H1 (cell line): ENCODE results near the gene HIVEP3. TPM values are rescaled to one million over a fixed set of nuclear protein-coding genes. Genes with fewer than 3 reads are reported as not detected.

Experiments used
- CTCF ChIA-PET: fragments of 300-600 bp; sonication (Branson Sonifier 250); formaldehyde crosslinking; loops from one replicate; lab custom pipeline; 2021; ENCODE audit not compliant: partially characterized antibody; lab: Charles Lee
- POLR2A ChIA-PET: fragments of 300-600 bp; sonication (Branson Sonifier 250); formaldehyde crosslinking; loops from one replicate; lab custom pipeline; 2021; ENCODE audit warnings: inconsistent platforms; ENCODE audit not compliant: partially characterized antibody; lab: Charles Lee
- DNase-seq, 2 experiments: peaks; one replicate each; pipeline versions ENCODE4 v3.0.0 to v3.0.0-alpha.2; 2010 to 2022; ENCODE audit warnings: low spot score in 2 of 2, low read depth in 1 of 2, mixed read lengths in 1 of 2
- FAIRE-seq: peaks from 2 replicates; lab custom pipeline; 2011; peaks lifted over from hg19 to GRCh38; lab: Jason Lieb, UNC
- H2AFZ ChIP-seq: 2 replicates; pipeline ENCODE4 v1.8.1; 2012; ENCODE audit warnings: low read length, inconsistent platforms
- H2AK5ac ChIP-seq: 2 replicates; pipeline ENCODE4 v1.6.1; 2013; ENCODE audit warnings: low read depth, low read length
- H2BK120ac ChIP-seq: replicated peaks from 2 replicates; pipeline ENCODE3; 2013; ENCODE audit warnings: low read depth, low read length, inconsistent platforms
- H2BK12ac ChIP-seq: 2 replicates; pipeline ENCODE4 v1.6.1; 2013; ENCODE audit warnings: low read depth, low read length
- H2BK15ac ChIP-seq: 2 replicates; pipeline ENCODE4 v1.6.1; 2013; ENCODE audit warnings: low read length
- H2BK20ac ChIP-seq: 2 replicates; pipeline ENCODE4 v1.6.1; 2013; ENCODE audit warnings: low read length
- H2BK5ac ChIP-seq: 2 replicates; pipeline ENCODE4 v1.6.1; 2013; ENCODE audit warnings: low read depth, low read length
- H3K14ac ChIP-seq: 2 replicates; pipeline ENCODE4 v1.6.1; 2013; ENCODE audit warnings: inconsistent platforms; ENCODE audit not compliant: insufficient read length
- H3K18ac ChIP-seq: 2 replicates; pipeline ENCODE4 v1.6.1; 2013; ENCODE audit warnings: low read length; ENCODE audit errors: extremely low read depth
- H3K23ac ChIP-seq: 2 replicates; pipeline ENCODE4 v1.6.1; 2013; ENCODE audit warnings: inconsistent platforms; ENCODE audit not compliant: insufficient read length
- H3K23me2 ChIP-seq: 2 replicates; pipeline ENCODE4 v1.6.1; 2013; ENCODE audit warnings: low read depth, low read length
- H3K27ac ChIP-seq: 2 replicates; pipeline ENCODE4 v1.6.1; 2011; ENCODE audit warnings: low read depth, low read length, inconsistent platforms
- H3K27me3 ChIP-seq, 4 experiments: replicated peaks in 1 of 4; 1 replicate in 1 of 4; 2 replicates in 3 of 4; pipeline versions ENCODE4 v1.6.1 to v1.8.1; 2011 to 2013; ENCODE audit warnings: low read length in 3 of 4, mild to moderate bottlenecking in 3 of 4, inconsistent platforms in 2 of 4, mixed read lengths in 2 of 4, moderate library complexity in 1 of 4; ENCODE audit not compliant: control insufficient read depth in 3 of 4, insufficient read depth in 3 of 4; ENCODE audit errors: extremely low read depth in 1 of 4
- H3K36me3 ChIP-seq, 4 experiments: 2 replicates each; pipeline versions ENCODE4 v1.6.1 to v1.8.1; 2011 to 2013; ENCODE audit warnings: mild to moderate bottlenecking in 4 of 4, low read length in 3 of 4, moderate library complexity in 2 of 4, control low read depth in 1 of 4, inconsistent platforms in 1 of 4; ENCODE audit not compliant: insufficient read depth in 4 of 4, control insufficient read depth in 2 of 4
- H3K4ac ChIP-seq: replicated peaks from 2 replicates; pipeline ENCODE3; 2013; ENCODE audit warnings: low read length, low read depth, mixed read lengths, inconsistent platforms; ENCODE audit not compliant: insufficient read length
- H3K4me1 ChIP-seq, 4 experiments: replicated peaks in 1 of 4; 1 replicate in 1 of 4; 2 replicates in 3 of 4; pipeline versions ENCODE4 v1.6.1 to v1.8.1; 2011 to 2013; ENCODE audit warnings: low read length in 3 of 4, inconsistent platforms in 2 of 4, mixed read lengths in 1 of 4; ENCODE audit not compliant: insufficient read depth in 4 of 4, control insufficient read depth in 3 of 4
- H3K4me2 ChIP-seq, 2 experiments: 2 replicates each; pipeline versions ENCODE4 v1.6.1 to v1.8.1; 2011 to 2013; ENCODE audit warnings: low read depth in 2 of 2, low read length in 2 of 2, control low read depth in 1 of 2, inconsistent platforms in 1 of 2, mild to moderate bottlenecking in 1 of 2; ENCODE audit not compliant: insufficient read depth in 1 of 2
- H3K4me3 ChIP-seq, 4 experiments: fragments of 200-600, 300-600 bp in 1 of 4; sonication (generic), shearing (Covaris generic), sonication (Bioruptor Twin) in 1 of 4; 2 replicates each; pipeline versions ENCODE4 v1.5.1 to v1.8.1; 2011 to 2016; ENCODE audit warnings: low read length in 4 of 4, low read depth in 3 of 4, control low read depth in 2 of 4, inconsistent platforms in 2 of 4, mild to moderate bottlenecking in 2 of 4, mixed read lengths in 1 of 4, moderate library complexity in 1 of 4; ENCODE audit not compliant: insufficient read depth in 2 of 4; ENCODE audit errors: extremely low read depth in 1 of 4
- H3K56ac ChIP-seq: replicated peaks from 2 replicates; pipeline ENCODE3; 2013; ENCODE audit warnings: low read depth, mild to moderate bottlenecking, mixed read lengths, low read length, inconsistent platforms; ENCODE audit not compliant: insufficient read length
- H3K79me1 ChIP-seq: 2 replicates; pipeline ENCODE4 v1.6.1; 2013; ENCODE audit warnings: low read depth, low read length, control low read depth
- H3K79me2 ChIP-seq, 2 experiments: 2 replicates each; pipeline versions ENCODE4 v1.6.1 to v1.8.1; 2012 to 2013; ENCODE audit warnings: low read length in 2 of 2, mild to moderate bottlenecking in 2 of 2, inconsistent platforms in 1 of 2; ENCODE audit not compliant: insufficient read depth in 2 of 2, control insufficient read depth in 1 of 2
- H3K9ac ChIP-seq, 4 experiments: replicated peaks in 1 of 4; 1 replicate in 1 of 4; 2 replicates in 3 of 4; pipeline versions ENCODE4 v1.6.1 to v1.8.1; 2011 to 2013; ENCODE audit warnings: low read depth in 3 of 4, low read length in 3 of 4, control low read depth in 2 of 4, mild to moderate bottlenecking in 2 of 4, moderate library complexity in 2 of 4, inconsistent platforms in 1 of 4; ENCODE audit errors: extremely low read depth in 1 of 4
- H3K9me3 ChIP-seq, 2 experiments: 2 replicates each; pipeline versions ENCODE4 v1.6.1 to v1.8.1; 2012 to 2013; ENCODE audit warnings: mild to moderate bottlenecking in 2 of 2, moderate library complexity in 2 of 2, control low read depth in 1 of 2, inconsistent platforms in 1 of 2, low read depth in 1 of 2, low read length in 1 of 2, mixed read lengths in 1 of 2; ENCODE audit not compliant: insufficient read depth in 2 of 2
- H4K20me1 ChIP-seq, 2 experiments: replicated peaks in 1 of 2; 2 replicates each; pipeline versions ENCODE3 to v1.8.1; 2011 to 2013; ENCODE audit warnings: inconsistent platforms in 2 of 2, low read length in 2 of 2, mild to moderate bottlenecking in 1 of 2; ENCODE audit not compliant: insufficient read depth in 2 of 2, control insufficient read depth in 1 of 2
- H4K5ac ChIP-seq: 2 replicates; pipeline ENCODE4 v1.6.1; 2013; ENCODE audit warnings: low read length, low read depth, mixed read lengths, inconsistent platforms; ENCODE audit not compliant: insufficient read length
- H4K8ac ChIP-seq: 2 replicates; pipeline ENCODE4 v1.8.0; 2013; ENCODE audit warnings: mild to moderate bottlenecking, moderate library complexity, low read length, inconsistent platforms; ENCODE audit not compliant: insufficient read depth; ENCODE audit errors: extremely low read depth
- H4K91ac ChIP-seq: replicated peaks from 2 replicates; pipeline ENCODE3; 2013; ENCODE audit warnings: low read length, mixed read lengths, inconsistent platforms; ENCODE audit not compliant: insufficient read length
- ATF3 ChIP-seq: IDR thresholded peaks from 2 replicates; pipeline ENCODE4 v1.6.1; 2011; ENCODE audit warnings: low read depth, mild to moderate bottlenecking, low read length; ENCODE audit not compliant: insufficient read depth
- CEBPB ChIP-seq: IDR thresholded peaks from 2 replicates; pipeline ENCODE4 v1.6.1; 2012; ENCODE audit warnings: low read depth, low read length
- CHD1 ChIP-seq: IDR thresholded peaks from 2 replicates; pipeline ENCODE4 v1.6.1; 2012; ENCODE audit warnings: low read depth, low read length, improper control_type of control experiment
- KDM1A ChIP-seq: fragments of 200-600, 300-600 bp; sonication (generic); IDR thresholded peaks from 2 replicates; pipeline ENCODE4 v1.7.1; 2016; ENCODE audit warnings: mild to moderate bottlenecking, low read length, borderline replicate concordance
- MAX ChIP-seq: IDR thresholded peaks from 2 replicates; pipeline ENCODE4 v1.6.1; 2012; ENCODE audit warnings: inconsistent platforms
- RFX5 ChIP-seq: IDR thresholded peaks from 2 replicates; pipeline ENCODE4 v1.6.1; 2011; ENCODE audit warnings: low read depth, low read length, improper control_type of control experiment, borderline replicate concordance
- RXRA ChIP-seq: IDR thresholded peaks from 2 replicates; pipeline ENCODE4 v1.6.1; 2011; ENCODE audit warnings: low read depth, mild to moderate bottlenecking, low read length, moderate library complexity; ENCODE audit not compliant: insufficient read depth
- SAP30 ChIP-seq: fragments of 300-600 bp; sonication (generic); IDR thresholded peaks from 2 replicates; pipeline ENCODE4 v1.7.1; 2012; ENCODE audit warnings: low read length, moderate library complexity, mild to moderate bottlenecking, inconsistent platforms; ENCODE audit not compliant: insufficient read depth, insufficient replicate concordance
- SIX5 ChIP-seq: IDR thresholded peaks from 2 replicates; pipeline ENCODE4 v1.6.1; 2011; ENCODE audit warnings: mild to moderate bottlenecking, low read depth, low read length
- SP4 ChIP-seq: IDR thresholded peaks from 2 replicates; pipeline ENCODE4 v1.6.1; 2012; ENCODE audit warnings: low read length, inconsistent platforms
- TBP ChIP-seq: IDR thresholded peaks from 2 replicates; pipeline ENCODE4 v1.6.1; 2011; ENCODE audit warnings: low read depth, low read length, improper control_type of control experiment
- TCF12 ChIP-seq: IDR thresholded peaks from 2 replicates; pipeline ENCODE4 v1.6.1; 2011; ENCODE audit warnings: low read depth, mild to moderate bottlenecking, low read length
- WGBS, 2 experiments: shearing (Covaris generic) in 1 of 2; methylation state at CpG; one replicate each; pipeline versions ENCODE4 v1.1.6 to v1.1.7; 2013 to 2015; ENCODE audit warnings: low lambda C conversion rate in 2 of 2, mixed read lengths in 2 of 2, inconsistent platforms in 1 of 2, low coverage in 1 of 2, missing lambda C conversion rate in 1 of 2; ENCODE audit not compliant: insufficient replicate concordance in 2 of 2, insufficient coverage in 1 of 2, insufficient read length in 1 of 2; ENCODE audit errors: extremely low coverage in 1 of 2, missing lambda C conversion rate in 1 of 2; 5-methylcytosine and 5-hydroxymethylcytosine counted together
- polyA plus RNA-seq, 7 experiments: library from polyadenylated mRNA; depleted of rRNA in 3 of 7; stranded (reverse) in 5 of 7; unstranded in 2 of 7; fragments of >200 nt in 5 of 7; fragments of 200-250 nt in 2 of 7; gene quantifications; 1 replicate in 5 of 7; 2 replicates in 1 of 7; 4 replicates in 1 of 7; pipeline versions ENCODE4 v1.2.1 to v1.2.3, GENCODE V29; 2011 to 2013; ENCODE audit warnings: missing spikeins in 2 of 7, mixed read lengths in 2 of 7
- total RNA-seq: library from RNA; stranded (reverse); fragmentation: NEBNext Ultra II Directional; extraction: Animal tissue kit (Norgen Biotek cat#: 25700); gene quantifications from 2 replicates; pipeline ENCODE4 v1.2.1, GENCODE V29; 2021
- TF ChIP-seq, protein P1 (sequence below): IDR thresholded peaks from 2 replicates; pipeline ENCODE4 v1.6.1; 2011; ENCODE audit warnings: low read length, improper control_type of control experiment

Gene HIVEP3
- total and polyA plus RNA-seq, 2 of the 8 experiments (the other 6 are each of a cell fraction or from before 2014, with no cell fraction given) = 0.24 to 0.69 TPM

DNA sequence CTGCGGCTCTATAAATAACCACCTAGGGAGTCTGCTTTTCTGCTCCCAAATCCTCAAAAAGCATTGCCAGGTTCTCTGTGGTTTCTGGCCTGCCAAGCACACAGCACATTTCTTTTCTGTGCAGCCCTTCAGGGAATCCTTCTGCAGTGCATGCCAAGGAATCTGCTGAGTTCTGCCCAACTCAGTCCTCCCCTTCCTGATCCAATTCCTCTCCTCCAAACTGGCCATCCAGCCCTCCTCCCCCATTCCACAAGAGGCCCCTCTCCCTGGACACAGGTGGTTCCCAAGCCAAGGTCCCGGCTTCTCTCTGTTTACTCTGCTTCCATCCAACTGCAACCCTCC, 61.8 kb downstream of the HIVEP3 start:
- no peak overlapping the region for H3K4me3 ChIP-seq
- no peak overlapping the region for H2BK120ac ChIP-seq
- no peak for FAIRE-seq
- no peak overlapping the region for H2BK20ac ChIP-seq
- H2AFZ ChIP-seq = no peak overlapping the region
- no peak overlapping the region for H3K18ac ChIP-seq
- H2BK5ac ChIP-seq = no peak overlapping the region
- no peaks in the 10 kb centered on the region; a peak in 1 of 4 replicates for H3K79me2 ChIP-seq
- H3K9ac ChIP-seq = no peak overlapping the region
- H3K27me3 ChIP-seq = no peaks in the 10 kb centered on the region; a peak in 1 of 7 replicates
- no peak overlapping the region for H3K4ac ChIP-seq
- H3K4me1 ChIP-seq = peaks cover 3 to 4% (median 4%) of the 10 kb centered on the region in 4 experiments; a peak in 4 of 7 replicates
- H3K56ac ChIP-seq = no peak overlapping the region
- 42% methylated on average over 2 of the region's 2 CpGs; no CpG with 5 or more reads in 1 of the 2 experiments for WGBS, 2 experiments
- ChIA-PET POLR2A (no interaction called here), CTCF (interaction anchor here (1.1 to 1.2 kb wide), 2 partner anchors 27 to 45 kb away, joined by 3 read pairs; no protein-coding TSS in a partner anchor)
- no peaks in the 10 kb centered on the region for H3K9me3 ChIP-seq
- no peak overlapping the region for H3K4me2 ChIP-seq
- TF ChIP-seq RFX5 (no peak), KDM1A (no peak), SAP30 (no peak), TBP (no peak), TCF12 (no peak), CHD1 (no peak), RXRA (no peak), CEBPB (no peak), ATF3 (no peak), SIX5 (no peak), SP4 (no peak), MAX (no peak)
- TF ChIP-seq, protein P1, sequence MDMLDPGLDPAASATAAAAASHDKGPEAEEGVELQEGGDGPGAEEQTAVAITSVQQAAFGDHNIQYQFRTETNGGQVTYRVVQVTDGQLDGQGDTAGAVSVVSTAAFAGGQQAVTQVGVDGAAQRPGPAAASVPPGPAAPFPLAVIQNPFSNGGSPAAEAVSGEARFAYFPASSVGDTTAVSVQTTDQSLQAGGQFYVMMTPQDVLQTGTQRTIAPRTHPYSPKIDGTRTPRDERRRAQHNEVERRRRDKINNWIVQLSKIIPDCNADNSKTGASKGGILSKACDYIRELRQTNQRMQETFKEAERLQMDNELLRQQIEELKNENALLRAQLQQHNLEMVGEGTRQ = no peak
- no peak overlapping the region for H2AK5ac ChIP-seq
- no peak for DNase-seq
- no peak overlapping the region for H3K27ac ChIP-seq
- no peak overlapping the region for H3K14ac ChIP-seq
- H2BK12ac ChIP-seq = no peak overlapping the region
- no peaks in the 10 kb centered on the region for H4K20me1 ChIP-seq
- H3K23ac ChIP-seq = no peak overlapping the region
- H3K79me1 ChIP-seq = no peaks in the 10 kb centered on the region
- no peak overlapping the region for H4K8ac ChIP-seq
- H4K5ac ChIP-seq = no peak overlapping the region
- H3K23me2 ChIP-seq = no peaks in the 10 kb centered on the region
- H4K91ac ChIP-seq = no peak overlapping the region
- H2BK15ac ChIP-seq = no peak overlapping the region
- H3K36me3 ChIP-seq = no peaks in the 10 kb centered on the region
